Neuronal stem cell (in vitro differentiated cells): ENCODE measurements around the gene ABCC1.
A peak's percentile ranks its signal among the peaks of the same experiment; 100 is the strongest.

Source experiments
- DNase-seq: peaks from one replicate; pipeline ENCODE4 v3.0.0-alpha.2; 2013; ENCODE audit warnings: low spot score
- H2AFZ ChIP-seq: one replicate; pipeline ENCODE4 v1.6.1; 2013; ENCODE audit warnings: mild to moderate bottlenecking, low read length, inconsistent platforms
- H2AK5ac ChIP-seq: 2 replicates; pipeline ENCODE4 v1.6.1; 2013; ENCODE audit warnings: low read depth, mild to moderate bottlenecking, inconsistent platforms, low read length, moderate library complexity, mixed read lengths
- H2BK120ac ChIP-seq: 2 replicates; pipeline ENCODE4 v1.6.1; 2013; ENCODE audit warnings: low read depth, mild to moderate bottlenecking, inconsistent platforms, low read length, moderate library complexity, mixed read lengths
- H2BK12ac ChIP-seq: one replicate; pipeline ENCODE4 v1.6.1; 2013; ENCODE audit warnings: low read length, inconsistent platforms
- H2BK15ac ChIP-seq: 2 replicates; pipeline ENCODE4 v1.6.1; 2013; ENCODE audit warnings: mild to moderate bottlenecking, low read length, inconsistent platforms, mixed read lengths
- H2BK5ac ChIP-seq: one replicate; pipeline ENCODE4 v1.6.1; 2013; ENCODE audit warnings: inconsistent platforms, mild to moderate bottlenecking, low read length, moderate library complexity
- H3K14ac ChIP-seq: one replicate; pipeline ENCODE4 v1.6.1; 2013; ENCODE audit warnings: low read length, inconsistent platforms
- H3K18ac ChIP-seq: 2 replicates; pipeline ENCODE4 v1.6.1; 2013; ENCODE audit warnings: low read length, inconsistent platforms
- H3K23ac ChIP-seq: 2 replicates; pipeline ENCODE4 v1.6.1; 2013; ENCODE audit warnings: low read depth, mild to moderate bottlenecking, mixed read lengths, low read length, inconsistent platforms; ENCODE audit not compliant: poor library complexity
- H3K27ac ChIP-seq: replicated peaks from 3 replicates; pipeline ENCODE4 v1.5.1; 2013; ENCODE audit warnings: low read length, inconsistent platforms
- H3K27me3 ChIP-seq, 3 experiments: 2 replicates each; pipeline ENCODE4 v1.6.1; 2013; ENCODE audit warnings: low read length in 3 of 3, mild to moderate bottlenecking in 2 of 3, inconsistent platforms in 1 of 3, low read depth in 1 of 3, mixed read lengths in 1 of 3, moderate library complexity in 1 of 3; ENCODE audit not compliant: control insufficient read depth in 3 of 3, insufficient read depth in 3 of 3
- H3K36me3 ChIP-seq, 2 donors: replicated peaks in 1 of 2; 2 replicates each; pipeline ENCODE4 v1.6.1; 2013; ENCODE audit warnings: low read length in 2 of 2; ENCODE audit not compliant: control insufficient read depth in 2 of 2, insufficient read depth in 2 of 2
- H3K4ac ChIP-seq: 2 replicates; pipeline ENCODE4 v1.6.1; 2013; ENCODE audit warnings: inconsistent platforms, mild to moderate bottlenecking, low read length, moderate library complexity
- H3K4me1 ChIP-seq, 2 donors: 1 replicate in 1 of 2; 2 replicates in 1 of 2; pipeline ENCODE4 v1.6.1; 2013; ENCODE audit warnings: low read length in 2 of 2, low read depth in 1 of 2; ENCODE audit not compliant: control insufficient read depth in 2 of 2, insufficient read depth in 1 of 2
- H3K4me2 ChIP-seq: one replicate; pipeline ENCODE4 v1.6.1; 2013; ENCODE audit warnings: mild to moderate bottlenecking, low read length, inconsistent platforms; ENCODE audit not compliant: insufficient read depth, poor library complexity, severe bottlenecking
- H3K4me3 ChIP-seq, 2 donors: 2 replicates each; pipeline ENCODE4 v1.5.1; 2013; ENCODE audit warnings: low read length in 2 of 2, mild to moderate bottlenecking in 2 of 2, inconsistent platforms in 1 of 2, moderate library complexity in 1 of 2
- H3K79me1 ChIP-seq: one replicate; pipeline ENCODE4 v1.6.1; 2013; ENCODE audit warnings: low read depth, mild to moderate bottlenecking, inconsistent platforms, low read length, moderate library complexity
- H3K9ac ChIP-seq: one replicate; pipeline ENCODE4 v1.6.1; 2013; ENCODE audit warnings: mild to moderate bottlenecking, low read depth, low read length, inconsistent platforms; ENCODE audit not compliant: poor library complexity
- H3K9me3 ChIP-seq, 2 donors: replicated peaks in 1 of 2; 2 replicates each; pipeline versions ENCODE3 to v1.6.1; 2013; ENCODE audit warnings: low read length in 2 of 2, mild to moderate bottlenecking in 2 of 2, inconsistent platforms in 1 of 2, low read depth in 1 of 2, mixed read lengths in 1 of 2, moderate library complexity in 1 of 2; ENCODE audit not compliant: control insufficient read depth in 2 of 2, insufficient read depth in 1 of 2
- H4K8ac ChIP-seq: one replicate; pipeline ENCODE4 v1.6.1; 2013; ENCODE audit warnings: low read depth, mild to moderate bottlenecking, inconsistent platforms, low read length, moderate library complexity
- H4K91ac ChIP-seq: one replicate; pipeline ENCODE4 v1.6.1; 2013; ENCODE audit warnings: low read length, low read depth, mild to moderate bottlenecking, inconsistent platforms; ENCODE audit not compliant: poor library complexity
- WGBS, 2 donors: extraction: QIAGEN DNeasy Blood & Tissue Kit; methylation state at CpG; one replicate each; pipeline ENCODE4 v1.1.7; 2013; ENCODE audit warnings: missing lambda C conversion rate in 2 of 2, mixed read lengths in 1 of 2; ENCODE audit not compliant: insufficient read length in 2 of 2, insufficient replicate concordance in 1 of 2; ENCODE audit errors: extremely low coverage in 2 of 2; 5-methylcytosine and 5-hydroxymethylcytosine counted together

ABCC1 gene

DNA sequence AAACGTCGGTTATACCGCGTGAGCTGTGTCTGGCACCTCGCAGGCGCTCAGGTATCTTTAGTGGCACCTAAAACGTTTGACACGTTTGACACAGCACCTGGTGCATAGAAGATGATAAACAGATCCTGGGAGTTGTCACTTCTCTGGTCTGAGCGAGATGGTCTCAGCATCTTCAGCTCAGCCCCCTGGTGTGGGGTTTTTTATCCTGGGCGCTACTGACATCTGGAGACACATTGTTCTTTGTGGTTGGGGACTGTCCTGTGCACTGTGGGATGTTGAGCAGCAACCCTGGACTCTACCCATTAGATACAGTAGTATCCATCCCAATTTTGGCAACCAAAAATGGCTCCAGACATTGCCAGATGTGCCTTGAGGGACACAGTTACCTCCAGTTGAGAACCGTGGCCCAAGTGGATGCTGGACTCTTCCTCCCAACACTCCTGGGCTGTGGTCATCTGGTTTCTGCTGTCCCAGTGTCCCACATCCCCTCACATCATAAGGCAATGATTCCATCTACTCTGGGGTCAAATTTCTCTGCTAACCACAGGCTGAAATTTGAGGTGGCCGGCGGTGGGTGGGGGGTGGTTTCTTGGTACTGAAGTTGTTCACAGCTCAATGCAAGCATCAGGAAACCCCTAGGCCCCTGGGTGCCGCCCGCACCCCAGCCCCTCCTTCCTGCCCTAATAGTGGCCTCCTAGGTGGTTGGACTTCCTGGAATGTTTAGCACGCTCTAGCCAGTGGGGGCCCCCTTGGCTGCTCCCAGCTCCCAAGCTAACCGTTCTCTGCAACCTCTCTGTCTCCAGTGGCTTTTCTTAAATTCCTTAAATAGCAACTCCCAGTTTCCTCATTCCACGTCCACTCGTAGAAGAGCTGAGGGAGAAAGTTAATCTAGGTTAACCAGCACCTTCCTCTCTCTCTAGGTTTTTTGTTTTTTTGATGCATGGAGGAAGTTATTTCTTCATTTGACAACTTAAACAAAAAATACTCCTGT is 124.8 kb downstream of the ABCC1 start:
- no peak overlapping the region for H3K14ac ChIP-seq
- H2BK12ac ChIP-seq: no peak overlapping the region
- peak; percentile 18 for DNase-seq
- H4K8ac ChIP-seq: no peak overlapping the region
- H3K27me3 ChIP-seq: no peaks in the 10 kb centered on the region
- peaks cover 2 to 5% of the 10 kb centered on the region in 2 donors for H3K4me1 ChIP-seq
- H4K91ac ChIP-seq: no peak overlapping the region
- no peak overlapping the region for H2BK120ac ChIP-seq
- H3K4me2 ChIP-seq: no peak overlapping the region
- H3K18ac ChIP-seq: peak overlapping the region; percentile 7
- no peak overlapping the region for H2AFZ ChIP-seq
- H3K36me3 ChIP-seq: peaks cover 0 to 25% of the 10 kb centered on the region in 2 donors
- no peak overlapping the region for H2BK15ac ChIP-seq
- WGBS, 2 donors: no CpG with 5 or more reads among the region's 19 CpGs
- H2AK5ac ChIP-seq: no peak overlapping the region
- no peak overlapping the region for H3K4ac ChIP-seq
- no peak overlapping the region for H2BK5ac ChIP-seq
- no peak overlapping the region for H3K4me3 ChIP-seq
- H3K9me3 ChIP-seq: no peaks in the 10 kb centered on the region
- no peaks in the 10 kb centered on the region for H3K79me1 ChIP-seq
- no peak overlapping the region for H3K9ac ChIP-seq
- peak overlapping the region; percentile 3 for H3K27ac ChIP-seq
- no peak overlapping the region for H3K23ac ChIP-seq

DNA sequence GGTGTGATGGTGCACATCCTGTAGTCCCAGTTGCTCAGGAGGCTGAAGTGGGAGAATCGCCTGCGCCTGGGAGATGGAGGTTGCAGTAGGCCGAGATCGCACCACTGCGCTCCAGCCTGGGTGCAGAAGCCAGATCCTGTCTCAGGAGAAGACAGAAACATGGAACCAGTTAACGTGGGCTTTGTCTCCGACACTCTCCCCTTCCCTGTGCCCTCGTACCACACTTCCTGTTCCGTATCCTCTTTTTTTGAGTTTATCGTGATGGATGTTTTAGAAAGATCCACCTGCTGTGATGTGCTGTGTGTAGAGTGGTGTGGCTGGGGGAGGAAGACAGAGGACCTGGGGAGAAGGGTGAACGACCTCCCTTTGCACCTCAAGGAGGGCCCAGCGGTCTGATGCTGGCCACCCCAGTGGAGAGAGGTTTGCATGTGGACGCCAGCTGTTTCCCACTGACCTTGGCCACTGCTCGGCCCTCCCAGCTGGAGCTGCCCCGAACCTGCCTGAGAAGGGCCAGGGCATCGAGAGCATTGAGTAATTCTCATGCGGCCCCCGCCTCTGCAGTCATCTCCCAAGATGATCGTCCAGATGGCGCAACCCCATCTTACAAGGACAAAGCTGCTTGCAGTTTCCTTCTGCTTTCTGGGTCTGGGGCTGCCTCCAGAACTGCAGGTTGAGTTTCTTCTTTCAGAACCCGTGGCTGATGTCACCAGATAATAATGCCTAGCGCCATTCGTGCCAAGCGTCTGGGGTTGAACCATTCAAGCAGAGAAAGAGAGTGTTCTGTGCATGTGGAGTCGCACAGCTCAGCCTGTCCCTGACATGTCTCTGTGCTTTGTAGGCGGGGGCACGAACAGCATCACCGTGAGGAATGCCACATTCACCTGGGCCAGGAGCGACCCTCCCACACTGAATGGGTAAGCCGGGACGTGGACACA is 126.3 kb downstream of the ABCC1 start:
- Histone ChIP-seq H3K18ac (peak overlapping the region; percentile 54), H2AFZ (no peak overlapping the region), H3K9me3 (no peaks in the 10 kb centered on the region), H2BK15ac (peak overlapping the region; percentile 10), H3K4ac (no peak overlapping the region), H2BK120ac (no peak overlapping the region), H4K91ac (peak overlapping the region; percentile 14), H3K4me1 (peaks cover 2 to 5% of the 10 kb centered on the region in 2 donors), H3K27ac (no peak overlapping the region), H3K79me1 (no peaks in the 10 kb centered on the region), H2BK12ac (no peak overlapping the region), H3K36me3 (peaks cover 0 to 28% of the 10 kb centered on the region in 2 donors), H3K14ac (peak overlapping the region; percentile 57), H4K8ac (no peak overlapping the region), H2BK5ac (peak overlapping the region; percentile 41), H3K4me3 (no peak overlapping the region), H3K4me2 (no peak overlapping the region), H3K27me3 (no peaks in the 10 kb centered on the region), H2AK5ac (peak overlapping the region; percentile 39), H3K23ac (no peak overlapping the region), H3K9ac (peak overlapping the region; percentile 50)
- no peak for DNase-seq
- WGBS, 2 donors: no CpG with 5 or more reads among the region's 31 CpGs

DNA sequence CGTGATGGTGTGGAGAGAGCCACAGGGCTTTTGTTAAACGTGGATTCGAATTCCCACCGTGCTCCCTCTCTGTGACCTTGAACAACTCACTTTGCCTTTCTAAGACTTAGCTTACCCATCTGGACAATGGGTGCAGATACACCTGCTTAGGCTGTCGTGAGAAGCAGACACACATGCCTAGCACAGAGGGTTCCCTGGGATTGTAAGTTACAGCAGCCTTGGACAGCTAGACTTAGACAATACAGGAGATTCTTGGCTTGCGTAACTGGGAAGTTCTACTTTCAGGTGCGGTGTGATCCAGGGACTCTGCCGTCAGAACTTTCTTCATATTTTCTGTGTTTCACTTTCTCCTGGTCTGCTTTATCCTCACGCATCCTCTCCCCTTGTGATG is 127.0 kb downstream of the ABCC1 start:
- no peaks in the 10 kb centered on the region for H3K79me1 ChIP-seq
- no peaks in the 10 kb centered on the region for H3K9me3 ChIP-seq
- H2AFZ ChIP-seq: no peak overlapping the region
- H2AK5ac ChIP-seq: peak overlapping the region; percentile 39
- no peak overlapping the region for H3K4ac ChIP-seq
- no peak overlapping the region for H2BK120ac ChIP-seq
- no peak overlapping the region for H2BK12ac ChIP-seq
- H4K8ac ChIP-seq: no peak overlapping the region
- no CpG with 5 or more reads among the region's 9 CpGs for WGBS, 2 donors
- H3K27me3 ChIP-seq: no peaks in the 10 kb centered on the region
- H3K9ac ChIP-seq: no peak overlapping the region
- peaks cover 0 to 28% of the 10 kb centered on the region in 2 donors for H3K36me3 ChIP-seq
- no peak overlapping the region for H3K4me2 ChIP-seq
- no peak overlapping the region for H3K4me3 ChIP-seq
- H2BK15ac ChIP-seq: peak overlapping the region; percentile 10
- no peak overlapping the region for H3K14ac ChIP-seq
- H2BK5ac ChIP-seq: no peak overlapping the region
- H3K18ac ChIP-seq: peak overlapping the region; percentile 11
- H3K23ac ChIP-seq: no peak overlapping the region
- H4K91ac ChIP-seq: peak overlapping the region; percentile 14
- no peak overlapping the region for H3K27ac ChIP-seq
- peaks cover 2 to 5% of the 10 kb centered on the region in 2 donors for H3K4me1 ChIP-seq
- DNase-seq: no peak
